K562 (cell line): ENCODE data around the gene SUGP1. TPM values are rescaled to one million over a fixed set of nuclear protein-coding genes. Genes with fewer than 3 reads are reported as not detected.

Source experiments
- ATAC-seq: fragments of 200-7000 bp; cut with Tn5 transposase; 3 replicates; pipeline ENCODE4 v1.9.1; 2020; ENCODE audit warnings: moderate library complexity
- BruUV-seq: library from RNA; stranded (reverse); fragments of 400-500 nt; replicated peaks from 2 replicates; lab custom pipeline; 2021; lab: Mats Ljungman, UMichigan
- CTCF ChIA-PET: fragments of 300-600 bp; formaldehyde crosslinking; extraction: SDS; loops from one replicate; lab custom pipeline; 2021; ENCODE audit warnings: low intra/inter-chr PET ratio; lab: Yijun Ruan, JAX
- POLR2A ChIA-PET: fragments of 300-600, 350-650 bp; sonication (Branson Sonifier 250); formaldehyde crosslinking; extraction: SDS; loops from one replicate; lab custom pipeline; 2021; ENCODE audit warnings: antibody characterized with exemption, inconsistent platforms; lab: Yijun Ruan, JAX
- DNase-seq, 4 experiments: peaks; one replicate each; pipeline versions ENCODE4 v3.0.0 to v3.0.0-alpha.2; 2011 to 2018; ENCODE audit warnings: low spot score in 3 of 4, mixed read lengths in 3 of 4; ENCODE audit errors: extremely low read depth in 1 of 4
- FAIRE-seq: peaks from 2 replicates; lab custom pipeline; 2011; peaks lifted over from hg19 to GRCh38; lab: Jason Lieb, UNC
- H2AFZ ChIP-seq: 2 replicates; pipeline ENCODE4 v1.6.0; 2011; ENCODE audit warnings: low read depth, low read length, control low read depth, inconsistent platforms
- H3K27ac ChIP-seq: fragments of 200-600 bp; 3 replicates; pipeline ENCODE4 v1.8.0; 2011; ENCODE audit warnings: low read depth, mild to moderate bottlenecking, control low read depth, inconsistent platforms, low read length, moderate library complexity, mixed read lengths; ENCODE audit errors: extremely low read depth
- H3K27me3 ChIP-seq, 2 experiments: fragments of 300-600 bp in 1 of 2; 2 replicates in 1 of 2; 3 replicates in 1 of 2; pipeline versions ENCODE4 v1.6.0 to v1.8.0; 2011; ENCODE audit warnings: inconsistent platforms in 2 of 2, low read length in 2 of 2, mild to moderate bottlenecking in 1 of 2, mixed read lengths in 1 of 2, moderate library complexity in 1 of 2; ENCODE audit not compliant: control insufficient read depth in 2 of 2, insufficient read depth in 2 of 2
- H3K36me3 ChIP-seq: fragments of 300-600 bp; 3 replicates; pipeline ENCODE4 v1.8.0; 2011; ENCODE audit warnings: mild to moderate bottlenecking, low read length, inconsistent platforms; ENCODE audit not compliant: control insufficient read depth, insufficient read depth
- H3K4me1 ChIP-seq, 2 experiments: fragments of 200-600 bp in 1 of 2; replicated peaks in 1 of 2; 2 replicates in 1 of 2; 3 replicates in 1 of 2; pipeline versions ENCODE4 v1.5.1 to v1.8.0; 2011; ENCODE audit warnings: inconsistent platforms in 2 of 2, low read length in 2 of 2, mild to moderate bottlenecking in 1 of 2, mixed read lengths in 1 of 2, moderate library complexity in 1 of 2; ENCODE audit not compliant: control insufficient read depth in 2 of 2, insufficient read depth in 2 of 2
- H3K4me2 ChIP-seq: 2 replicates; pipeline ENCODE4 v1.6.1; 2011; ENCODE audit warnings: low read length, control low read depth, inconsistent platforms, mixed read lengths; ENCODE audit not compliant: insufficient read depth
- H3K4me3 ChIP-seq: fragments of 200-600 bp; sonication (generic), shearing (Covaris generic); 2 replicates; pipeline ENCODE4 v1.5.1; 2016; ENCODE audit warnings: control low read depth, inconsistent platforms
- H3K79me2 ChIP-seq: fragments of 200-600 bp; 3 replicates; pipeline ENCODE4 v1.8.0; 2011; ENCODE audit warnings: low read length, inconsistent platforms; ENCODE audit not compliant: control insufficient read depth, insufficient read depth
- H3K9ac ChIP-seq, 2 experiments: 2 replicates each; pipeline versions ENCODE4 v1.6.0 to v1.6.1; 2011; ENCODE audit warnings: low read depth in 2 of 2, low read length in 2 of 2, control low read depth in 1 of 2, inconsistent platforms in 1 of 2, mild to moderate bottlenecking in 1 of 2, mixed read lengths in 1 of 2; ENCODE audit not compliant: insufficient read depth in 1 of 2
- H3K9me1 ChIP-seq: one replicate; pipeline ENCODE4 v1.6.0; 2011; ENCODE audit warnings: inconsistent platforms, mild to moderate bottlenecking, low read length, moderate library complexity; ENCODE audit not compliant: control insufficient read depth, insufficient read depth
- H3K9me3 ChIP-seq: replicated peaks from 2 replicates; pipeline ENCODE4 v1.5.1; 2011; ENCODE audit warnings: low read depth, low read length, inconsistent platforms; ENCODE audit not compliant: control insufficient read depth, insufficient read depth
- H4K20me1 ChIP-seq: replicated peaks from 2 replicates; pipeline ENCODE4 v1.6.1; 2011; ENCODE audit warnings: low read length, inconsistent platforms, mixed read lengths; ENCODE audit not compliant: control insufficient read depth, insufficient read depth
- HMG20B ChIP-seq: fragments of 250-450 bp; sonication (Bioruptor Pico); IDR thresholded peaks from 2 replicates; pipeline ENCODE4 v1.5.0; 2021; ENCODE audit warnings: mild to moderate bottlenecking
- HNRNPH1 ChIP-seq: fragments of 200-400 bp; formaldehyde crosslinking; optimal IDR thresholded peaks from 2 replicates; pipeline ENCODE3; 2017; ENCODE audit warnings: low read depth, mild to moderate bottlenecking, low read length, moderate library complexity
- NFE2L1 ChIP-seq: fragments of 450-650 bp; IDR thresholded peaks from 2 replicates; pipeline ENCODE4 v1.6.1; 2016; ENCODE audit warnings: missing genetic modification characterization, low read depth, mild to moderate bottlenecking, missing compliant biosample characterization, moderate library complexity, borderline replicate concordance
- TCF7L2 ChIP-seq: fragments of 150-350 bp; IDR thresholded peaks from 2 replicates; pipeline ENCODE4 v1.6.1; 2016; ENCODE audit warnings: low read depth, mild to moderate bottlenecking, low read length, moderate library complexity
- WGBS: fragments of 100-300 bp; shearing (Covaris generic); methylation state at CpG from one replicate; pipeline ENCODE4 v1.1.6; 2016; ENCODE audit warnings: low coverage, mixed read lengths; ENCODE audit not compliant: insufficient coverage; ENCODE audit errors: missing lambda C conversion rate; 5-methylcytosine and 5-hydroxymethylcytosine counted together
- in situ Hi-C: fragments of 300-500 bp; cut with MboI; formaldehyde crosslinking; loops from 4 replicates; pipeline ENCODE4 v1.15.0; 2018; ENCODE audit warnings: inconsistent platforms, mixed read lengths
- intact Hi-C: fragments of 100-400 bp; cut with micrococcal nuclease; formaldehyde crosslinking; loops from 2 replicates; pipeline ENCODE4 v1.14.2; 2022
- polyA plus RNA-seq, 8 experiments: library from polyadenylated mRNA; depleted of rRNA in 4 of 8; stranded (reverse) in 5 of 8; unstranded in 3 of 8; fragments of >200 nt; fragmentation: Nextera tagmentation in 2 of 8; fragmentation: Illumina TruSeq in 1 of 8; extraction: Ambion mirVana in 2 of 8; extraction: Trizol in 1 of 8; gene quantifications; 2 replicates each; pipeline versions ENCODE4 v1.2.1 to v1.2.3, GENCODE V29; 2011 to 2014; ENCODE audit warnings: inconsistent platforms in 1 of 8, missing spikeins in 1 of 8
- total RNA-seq, 7 experiments: library from RNA; depleted of rRNA in 6 of 7; stranded (reverse); fragments of >200 nt in 6 of 7; fragmentation: Illumina TruSeq in 2 of 7; extraction: Trizol in 2 of 7; gene quantifications; 2 replicates each; pipeline versions ENCODE4 v1.2.1 to v1.2.3, GENCODE V29; 2011 to 2021; ENCODE audit warnings: low replicate concordance in 1 of 7
- TF ChIP-seq, protein P1 (sequence below): fragments of 250-450 bp; sonication (Bioruptor Pico); IDR thresholded peaks from 2 replicates; pipeline ENCODE4 v1.8.0; 2021; ENCODE audit warnings: mild to moderate bottlenecking, moderate library complexity
- TF ChIP-seq, protein P2 (sequence below): fragments of 450-650 bp; IDR thresholded peaks from 2 replicates; pipeline ENCODE4 v1.7.0; 2016; ENCODE audit warnings: borderline replicate concordance

Gene SUGP1
- total and polyA plus RNA-seq, 9 of the 15 experiments (the other 6 are each of a cell fraction or from before 2014, with no cell fraction given) = 1.0 to 53.3 (median 32.4) TPM

DNA sequence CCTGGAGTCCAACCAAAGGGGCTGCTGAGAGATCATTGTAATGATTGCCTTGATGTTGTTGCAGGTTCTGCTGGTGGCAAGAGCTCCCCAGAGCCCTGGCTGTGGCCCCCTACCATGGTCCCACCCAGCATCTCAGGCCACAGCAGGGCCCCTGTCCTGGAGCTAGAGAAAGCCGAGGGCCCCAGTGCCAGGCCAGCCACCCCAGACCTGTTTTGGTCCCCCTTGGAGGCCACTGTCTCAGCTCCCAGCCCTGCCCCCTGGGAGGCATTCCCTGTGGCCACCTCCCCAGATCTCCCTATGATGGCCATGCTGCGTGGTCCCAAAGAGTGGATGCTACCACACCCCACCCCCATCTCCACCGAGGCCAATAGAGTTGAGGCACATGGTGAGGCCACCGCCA lies 93.1 kb downstream of the SUGP1 start (continued):
- TF ChIP-seq, protein P1, sequence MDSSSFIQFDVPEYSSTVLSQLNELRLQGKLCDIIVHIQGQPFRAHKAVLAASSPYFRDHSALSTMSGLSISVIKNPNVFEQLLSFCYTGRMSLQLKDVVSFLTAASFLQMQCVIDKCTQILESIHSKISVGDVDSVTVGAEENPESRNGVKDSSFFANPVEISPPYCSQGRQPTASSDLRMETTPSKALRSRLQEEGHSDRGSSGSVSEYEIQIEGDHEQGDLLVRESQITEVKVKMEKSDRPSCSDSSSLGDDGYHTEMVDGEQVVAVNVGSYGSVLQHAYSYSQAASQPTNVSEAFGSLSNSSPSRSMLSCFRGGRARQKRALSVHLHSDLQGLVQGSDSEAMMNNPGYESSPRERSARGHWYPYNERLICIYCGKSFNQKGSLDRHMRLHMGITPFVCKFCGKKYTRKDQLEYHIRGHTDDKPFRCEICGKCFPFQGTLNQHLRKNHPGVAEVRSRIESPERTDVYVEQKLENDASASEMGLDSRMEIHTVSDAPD (CRISPR knock-in tag) = no peak

DNA sequence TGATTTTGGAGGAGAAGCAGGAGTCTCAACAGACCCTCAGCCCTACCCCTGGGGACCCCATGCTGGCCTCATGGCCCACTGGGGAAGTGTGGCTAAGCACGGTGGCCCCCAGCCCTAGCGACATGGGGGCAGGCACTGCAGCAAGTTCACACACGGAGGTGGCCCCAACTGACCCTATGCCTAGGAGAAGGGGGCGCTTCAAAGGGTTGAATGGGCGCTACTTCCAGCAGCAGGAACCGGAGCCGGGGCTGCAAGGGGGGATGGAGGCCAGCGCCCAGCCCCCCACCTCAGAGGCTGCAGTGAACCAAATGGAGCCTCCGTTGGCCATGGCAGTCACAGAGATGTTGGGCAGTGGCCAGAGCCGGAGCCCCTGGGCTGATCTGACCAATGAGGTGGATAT lies 93.6 kb downstream of the SUGP1 start:
- POLR2A ChIA-PET = interaction anchor here (1.2 kb wide), 1 partner anchor 11 kb away, joined by 6 read pairs; no protein-coding TSS in a partner anchor
- FAIRE-seq = no peak

More for the DNA sequence above, 93.6 kb downstream of the SUGP1 start:
- Histone ChIP-seq H3K4me1 (peaks cover 3 to 25% of the 10 kb centered on the region in 2 experiments; a peak in 4 of 5 replicates), H3K79me2 (no peaks in the 10 kb centered on the region), H3K9ac (peak overlapping the region in 1 of 2 experiments; percentile 22; a peak in 1 of 4 replicates), H3K4me2 (no peak overlapping the region), H2AFZ (no peak overlapping the region), H3K27me3 (peaks cover 12 to 63% of the 10 kb centered on the region in 2 experiments; a peak in 4 of 5 replicates), H3K9me3 (no peaks in the 10 kb centered on the region), H3K27ac (no peak overlapping the region), H4K20me1 (peaks cover 4% of the 10 kb centered on the region; the same call in 1 of the 2 replicates), H3K4me3 (no peak overlapping the region), H3K9me1 (no peaks in the 10 kb centered on the region), H3K36me3 (no peaks in the 10 kb centered on the region)
- DNase-seq = no peak
- intact Hi-C loops = no loop called here
- CTCF ChIA-PET = no interaction called here
- no peak for ATAC-seq
- no TSS peak for BruUV-seq
- TF ChIP-seq HNRNPH1 (no peak), NFE2L1 (no peak), HMG20B (CRISPR knock-in tag) (no peak), TCF7L2 (no peak)
- TF ChIP-seq, protein P2, sequence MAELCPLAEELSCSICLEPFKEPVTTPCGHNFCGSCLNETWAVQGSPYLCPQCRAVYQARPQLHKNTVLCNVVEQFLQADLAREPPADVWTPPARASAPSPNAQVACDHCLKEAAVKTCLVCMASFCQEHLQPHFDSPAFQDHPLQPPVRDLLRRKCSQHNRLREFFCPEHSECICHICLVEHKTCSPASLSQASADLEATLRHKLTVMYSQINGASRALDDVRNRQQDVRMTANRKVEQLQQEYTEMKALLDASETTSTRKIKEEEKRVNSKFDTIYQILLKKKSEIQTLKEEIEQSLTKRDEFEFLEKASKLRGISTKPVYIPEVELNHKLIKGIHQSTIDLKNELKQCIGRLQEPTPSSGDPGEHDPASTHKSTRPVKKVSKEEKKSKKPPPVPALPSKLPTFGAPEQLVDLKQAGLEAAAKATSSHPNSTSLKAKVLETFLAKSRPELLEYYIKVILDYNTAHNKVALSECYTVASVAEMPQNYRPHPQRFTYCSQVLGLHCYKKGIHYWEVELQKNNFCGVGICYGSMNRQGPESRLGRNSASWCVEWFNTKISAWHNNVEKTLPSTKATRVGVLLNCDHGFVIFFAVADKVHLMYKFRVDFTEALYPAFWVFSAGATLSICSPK = no peak
- WGBS = 5% methylated on average over 9 of the region's 10 CpGs
- in situ Hi-C loops = no loop called here
